HG02973 (cell line): ENCODE measurements around the gene PSEN1.

Experiments used
- ATAC-seq: cut with Tn5 transposase; IDR thresholded peaks from one replicate; pipeline ENCODE4 v1.9.1; 2021; ENCODE audit warnings: moderate library complexity; ENCODE audit not compliant: unreplicated experiment

Gene PSEN1

GRCh38 chr14:73267474-73267873 lies 131.2 kb downstream of the PSEN1 start:
- ATAC-seq, result no peak

- ATAC-seq, result peak; percentile 64
Observed at GRCh38 chr14:73269729-73270531, 133.6 kb downstream of the PSEN1 start.

GRCh38 chr14:73272393-73272792 lies 136.1 kb downstream of the PSEN1 start:
- ATAC-seq, result no peak
